Calu3 (cell line): ENCODE data around the gene C19orf18. TPM values are rescaled to one million over a fixed set of nuclear protein-coding genes. Genes with fewer than 3 reads are reported as not detected.

Source experiments
- BruUV-seq: library from RNA; stranded (reverse); fragments of 400-500 nt; replicated peaks from 2 replicates; lab custom pipeline; 2021; lab: Mats Ljungman, UMichigan
- CTCF ChIA-PET: fragments of 300-600 bp; sonication (Branson Sonifier 250); formaldehyde crosslinking; loops from one replicate; lab custom pipeline; 2022; ENCODE audit warnings: antibody characterized with exemption; lab: Charles Lee
- DNase-seq: peaks from one replicate; pipeline ENCODE4 v3.0.0; 2022
- H3K27ac Mint-ChIP-seq: one replicate; pipeline ENCODE4 v1.8.0; 2022; ENCODE audit warnings: mixed read lengths; ENCODE audit not compliant: unreplicated experiment
- H3K27me3 Mint-ChIP-seq: one replicate; pipeline ENCODE4 v1.8.0; 2022; ENCODE audit warnings: mixed read lengths; ENCODE audit not compliant: unreplicated experiment
- H3K36me3 Mint-ChIP-seq: one replicate; pipeline ENCODE4 v1.8.0; 2022; ENCODE audit warnings: mild to moderate bottlenecking, moderate library complexity, mixed read lengths; ENCODE audit not compliant: insufficient read depth, unreplicated experiment
- H3K4me1 Mint-ChIP-seq: one replicate; pipeline ENCODE4 v1.8.0; 2022; ENCODE audit warnings: mild to moderate bottlenecking, low read depth, mixed read lengths; ENCODE audit not compliant: unreplicated experiment
- H3K4me3 Mint-ChIP-seq: one replicate; pipeline ENCODE4 v1.8.0; 2022; ENCODE audit warnings: mild to moderate bottlenecking, low read depth, moderate library complexity, mixed read lengths; ENCODE audit not compliant: unreplicated experiment
- H3K9me3 Mint-ChIP-seq: one replicate; pipeline ENCODE4 v1.8.0; 2022; ENCODE audit warnings: low read depth, mixed read lengths; ENCODE audit not compliant: unreplicated experiment
- intact Hi-C: fragments of 100-400 bp; cut with micrococcal nuclease; formaldehyde crosslinking; loops from one replicate; pipeline ENCODE4 v1.10.0; 2022; ENCODE audit not compliant: unreplicated experiment
- total RNA-seq: library from RNA; stranded (reverse); gene quantifications from 2 replicates; pipeline ENCODE4 v1.2.3, GENCODE V29; 2022
- TF ChIP-seq, protein P1 (sequence below): fragments of 200-600 bp; IDR thresholded peaks from one replicate; pipeline ENCODE4 v1.8.0; 2022; ENCODE audit warnings: antibody characterized with exemption; ENCODE audit not compliant: unreplicated experiment

C19orf18 gene
- total RNA-seq, 1 experiment from 2014 or later = 2.5 TPM

DNA sequence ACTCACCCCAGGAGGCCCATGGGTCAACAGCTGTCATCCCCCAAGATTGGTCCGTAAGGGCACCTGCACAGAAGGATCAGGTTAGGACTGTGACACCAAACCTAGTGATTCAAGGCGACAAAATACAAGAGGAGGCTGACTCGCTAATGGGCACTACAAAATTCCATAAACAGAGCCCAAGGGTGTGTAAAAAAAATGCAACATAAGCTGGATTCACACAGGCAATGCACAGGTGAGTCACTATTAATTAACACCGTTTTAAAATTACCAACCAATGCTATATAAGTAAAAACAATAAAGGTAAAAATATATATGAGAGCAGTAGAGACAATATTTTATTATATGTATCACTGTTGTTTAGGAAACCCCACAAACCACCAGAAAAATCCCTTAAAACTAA, 26.3 kb upstream of the C19orf18 start:
- H3K27ac Mint-ChIP-seq = peak overlapping the region; percentile 66
- DNase-seq = no peak

DNA sequence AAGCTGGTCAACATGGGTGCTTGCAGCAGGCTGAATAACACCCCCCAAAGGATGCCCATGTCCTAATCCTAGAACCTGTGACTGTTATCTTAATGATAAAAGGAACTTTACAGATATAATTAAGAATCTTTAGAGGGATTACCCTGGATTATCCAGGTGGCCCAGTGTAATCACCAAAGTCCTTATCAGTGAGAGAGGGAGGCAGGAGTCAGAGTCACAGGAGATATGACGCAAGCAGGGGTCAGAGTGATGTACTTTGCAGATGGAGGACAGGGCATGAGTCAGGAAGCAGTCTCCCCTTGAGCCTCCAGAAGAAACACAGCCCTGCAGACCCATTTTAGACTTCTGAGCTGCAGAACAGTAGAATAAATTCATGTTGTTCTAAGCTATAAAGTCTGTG, 18.5 kb upstream of the C19orf18 start:
- H3K9me3 Mint-ChIP-seq = peaks cover 32% of the 10 kb centered on the region
- CTCF ChIA-PET = no interaction called here
- no peak overlapping the region for H3K4me3 Mint-ChIP-seq
- BruUV-seq = no TSS peak
- no peaks in the 10 kb centered on the region for H3K4me1 Mint-ChIP-seq
- TF ChIP-seq, protein P1, sequence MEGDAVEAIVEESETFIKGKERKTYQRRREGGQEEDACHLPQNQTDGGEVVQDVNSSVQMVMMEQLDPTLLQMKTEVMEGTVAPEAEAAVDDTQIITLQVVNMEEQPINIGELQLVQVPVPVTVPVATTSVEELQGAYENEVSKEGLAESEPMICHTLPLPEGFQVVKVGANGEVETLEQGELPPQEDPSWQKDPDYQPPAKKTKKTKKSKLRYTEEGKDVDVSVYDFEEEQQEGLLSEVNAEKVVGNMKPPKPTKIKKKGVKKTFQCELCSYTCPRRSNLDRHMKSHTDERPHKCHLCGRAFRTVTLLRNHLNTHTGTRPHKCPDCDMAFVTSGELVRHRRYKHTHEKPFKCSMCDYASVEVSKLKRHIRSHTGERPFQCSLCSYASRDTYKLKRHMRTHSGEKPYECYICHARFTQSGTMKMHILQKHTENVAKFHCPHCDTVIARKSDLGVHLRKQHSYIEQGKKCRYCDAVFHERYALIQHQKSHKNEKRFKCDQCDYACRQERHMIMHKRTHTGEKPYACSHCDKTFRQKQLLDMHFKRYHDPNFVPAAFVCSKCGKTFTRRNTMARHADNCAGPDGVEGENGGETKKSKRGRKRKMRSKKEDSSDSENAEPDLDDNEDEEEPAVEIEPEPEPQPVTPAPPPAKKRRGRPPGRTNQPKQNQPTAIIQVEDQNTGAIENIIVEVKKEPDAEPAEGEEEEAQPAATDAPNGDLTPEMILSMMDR = no peak
- peaks cover 46% of the 10 kb centered on the region for H3K36me3 Mint-ChIP-seq
- no peaks in the 10 kb centered on the region for H3K27me3 Mint-ChIP-seq
- no peak overlapping the region for H3K27ac Mint-ChIP-seq
- intact Hi-C loops = no loop called here
- no peak for DNase-seq

More for the DNA sequence above, 26.3 kb upstream of the C19orf18 start:
- Mint-ChIP-seq H3K4me1 (peaks cover 10% of the 10 kb centered on the region), H3K36me3 (peaks cover 73% of the 10 kb centered on the region), H3K27me3 (no peaks in the 10 kb centered on the region), H3K9me3 (peaks cover 26% of the 10 kb centered on the region), H3K4me3 (peak overlapping the region; percentile 87)
- TF ChIP-seq, protein P1 = no peak
- intact Hi-C loops = loop anchor here (10.0 kb wide), 1 partner anchor 566 kb away; the partner anchor contains the start of gene ZNF749
- CTCF ChIA-PET = no interaction called here
- BruUV-seq = no TSS peak

DNA sequence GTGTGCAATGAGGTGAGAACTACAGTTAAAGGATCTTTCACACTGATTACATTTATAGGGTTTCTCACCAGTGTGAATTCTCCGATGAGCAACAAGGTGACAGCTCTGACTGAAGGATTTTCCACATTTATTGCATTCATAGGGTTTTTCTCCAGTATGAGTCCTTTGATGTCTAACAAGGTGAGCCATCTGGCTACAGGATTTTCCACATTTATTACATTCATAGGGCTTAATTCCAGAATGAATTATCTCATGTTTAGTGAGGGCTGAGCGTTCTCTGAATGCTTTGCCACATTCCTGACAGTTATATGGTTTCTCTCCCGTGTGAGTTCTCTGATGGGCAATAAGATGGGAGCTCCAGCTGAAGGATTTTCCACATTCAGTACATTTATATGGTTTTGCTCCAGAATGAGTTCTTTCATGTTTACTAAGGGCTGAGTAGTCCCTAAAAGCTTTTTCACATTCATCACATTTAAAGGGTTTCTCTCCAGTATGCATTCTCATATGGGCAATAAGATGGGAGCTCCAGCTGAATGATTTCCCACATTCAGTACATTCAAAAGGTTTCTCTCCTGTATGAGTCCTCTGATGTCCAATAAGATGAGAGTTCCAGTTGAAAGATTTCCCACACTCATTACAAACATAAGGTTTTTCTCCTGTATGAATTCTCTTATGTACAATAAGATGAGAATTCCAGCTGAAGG, 4.4 kb upstream of the C19orf18 start:
- Mint-ChIP-seq H3K27ac (no peak overlapping the region), H3K4me3 (no peak overlapping the region), H3K4me1 (no peaks in the 10 kb centered on the region), H3K9me3 (peaks cover 20% of the 10 kb centered on the region), H3K36me3 (peaks cover 23% of the 10 kb centered on the region), H3K27me3 (no peaks in the 10 kb centered on the region)
- no TSS peak for BruUV-seq
- intact Hi-C loops = no loop called here
- no peak for DNase-seq
- CTCF ChIA-PET = interaction anchor here (0.5 kb wide), 1 partner anchor 169 kb away, joined by 5 read pairs; no protein-coding TSS in a partner anchor
- TF ChIP-seq, protein P1 = no peak

DNA sequence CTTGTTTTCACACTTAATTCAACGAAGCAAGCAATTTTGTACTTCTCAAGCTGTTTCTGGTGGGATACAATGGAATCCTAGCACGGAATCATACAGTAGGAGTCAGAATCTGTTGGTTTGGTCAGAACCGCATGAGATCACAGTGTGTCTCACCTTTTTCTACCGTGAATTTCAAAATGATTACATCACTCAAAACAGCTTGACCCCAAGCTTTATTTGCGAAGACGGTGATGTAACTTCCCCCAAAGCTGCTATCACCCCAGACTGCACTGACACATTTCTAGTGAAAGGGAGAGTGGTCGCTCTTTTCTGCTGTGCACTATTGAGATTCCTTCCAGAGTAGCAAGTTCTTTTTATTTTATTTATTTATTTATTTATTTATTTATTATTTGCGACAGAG, 9.6 kb downstream of the C19orf18 start:
- no TSS peak for BruUV-seq
- Mint-ChIP-seq H3K27ac (no peak overlapping the region), H3K9me3 (peaks cover 11% of the 10 kb centered on the region), H3K4me1 (no peaks in the 10 kb centered on the region), H3K27me3 (no peaks in the 10 kb centered on the region), H3K36me3 (peaks cover 5% of the 10 kb centered on the region), H3K4me3 (no peak overlapping the region)
- DNase-seq = no peak
- TF ChIP-seq, protein P1 = no peak
- intact Hi-C loops = no loop called here
- CTCF ChIA-PET = no interaction called here
